DMS53 (cell line): ENCODE data around the gene CREB3L1.

Experiments
- DNase-seq: peaks from one replicate; lab custom pipeline; 2025; lab: John Stamatoyannopoulos, UW

CREB3L1 gene

GRCh38 chr11:46364791-46365190 lies 87.3 kb downstream of the CREB3L1 start:
- no peak for DNase-seq

- DNase-seq: no peak
These were observed 88.8 kb downstream of the CREB3L1 start for GRCh38 chr11:46366260-46366659.

- DNase-seq: no peak
These were observed 89.2 kb downstream of the CREB3L1 start for GRCh38 chr11:46366661-46367161.

GRCh38 chr11:46367244-46367915 lies 89.9 kb downstream of the CREB3L1 start:
- peak; percentile 48 for DNase-seq

- no peak for DNase-seq
These were observed 90.4 kb downstream of the CREB3L1 start for GRCh38 chr11:46367916-46368267.

GRCh38 chr11:46369458-46370152 lies 92.1 kb downstream of the CREB3L1 start:
- peak; percentile 70 for DNase-seq

GRCh38 chr11:46370253-46370652 lies 92.8 kb downstream of the CREB3L1 start:
- no peak for DNase-seq
